H1 (cell line): ENCODE results near the gene NAV3. TPM values are rescaled to one million over a fixed set of nuclear protein-coding genes. Genes with fewer than 3 reads are reported as not detected.

Source experiments
- CTCF ChIA-PET: fragments of 300-600 bp; sonication (Branson Sonifier 250); formaldehyde crosslinking; loops from one replicate; lab custom pipeline; 2021; ENCODE audit not compliant: partially characterized antibody; lab: Charles Lee
- POLR2A ChIA-PET: fragments of 300-600 bp; sonication (Branson Sonifier 250); formaldehyde crosslinking; loops from one replicate; lab custom pipeline; 2021; ENCODE audit warnings: inconsistent platforms; ENCODE audit not compliant: partially characterized antibody; lab: Charles Lee
- DNase-seq, 2 experiments: peaks; one replicate each; pipeline versions ENCODE4 v3.0.0 to v3.0.0-alpha.2; 2010 to 2022; ENCODE audit warnings: low spot score in 2 of 2, low read depth in 1 of 2, mixed read lengths in 1 of 2
- FAIRE-seq: peaks from 2 replicates; lab custom pipeline; 2011; peaks lifted over from hg19 to GRCh38; lab: Jason Lieb, UNC
- H2AFZ ChIP-seq: 2 replicates; pipeline ENCODE4 v1.8.1; 2012; ENCODE audit warnings: low read length, inconsistent platforms
- H2AK5ac ChIP-seq: 2 replicates; pipeline ENCODE4 v1.6.1; 2013; ENCODE audit warnings: low read depth, low read length
- H2BK120ac ChIP-seq: replicated peaks from 2 replicates; pipeline ENCODE3; 2013; ENCODE audit warnings: low read depth, low read length, inconsistent platforms
- H2BK12ac ChIP-seq: 2 replicates; pipeline ENCODE4 v1.6.1; 2013; ENCODE audit warnings: low read depth, low read length
- H2BK15ac ChIP-seq: 2 replicates; pipeline ENCODE4 v1.6.1; 2013; ENCODE audit warnings: low read length
- H2BK20ac ChIP-seq: 2 replicates; pipeline ENCODE4 v1.6.1; 2013; ENCODE audit warnings: low read length
- H2BK5ac ChIP-seq: 2 replicates; pipeline ENCODE4 v1.6.1; 2013; ENCODE audit warnings: low read depth, low read length
- H3K14ac ChIP-seq: 2 replicates; pipeline ENCODE4 v1.6.1; 2013; ENCODE audit warnings: inconsistent platforms; ENCODE audit not compliant: insufficient read length
- H3K18ac ChIP-seq: 2 replicates; pipeline ENCODE4 v1.6.1; 2013; ENCODE audit warnings: low read length; ENCODE audit errors: extremely low read depth
- H3K23ac ChIP-seq: 2 replicates; pipeline ENCODE4 v1.6.1; 2013; ENCODE audit warnings: inconsistent platforms; ENCODE audit not compliant: insufficient read length
- H3K23me2 ChIP-seq: 2 replicates; pipeline ENCODE4 v1.6.1; 2013; ENCODE audit warnings: low read depth, low read length
- H3K27ac ChIP-seq: 2 replicates; pipeline ENCODE4 v1.6.1; 2011; ENCODE audit warnings: low read depth, low read length, inconsistent platforms
- H3K27me3 ChIP-seq, 4 experiments: replicated peaks in 1 of 4; 1 replicate in 1 of 4; 2 replicates in 3 of 4; pipeline versions ENCODE4 v1.6.1 to v1.8.1; 2011 to 2013; ENCODE audit warnings: low read length in 3 of 4, mild to moderate bottlenecking in 3 of 4, inconsistent platforms in 2 of 4, mixed read lengths in 2 of 4, moderate library complexity in 1 of 4; ENCODE audit not compliant: control insufficient read depth in 3 of 4, insufficient read depth in 3 of 4; ENCODE audit errors: extremely low read depth in 1 of 4
- H3K36me3 ChIP-seq, 4 experiments: 2 replicates each; pipeline versions ENCODE4 v1.6.1 to v1.8.1; 2011 to 2013; ENCODE audit warnings: mild to moderate bottlenecking in 4 of 4, low read length in 3 of 4, moderate library complexity in 2 of 4, control low read depth in 1 of 4, inconsistent platforms in 1 of 4; ENCODE audit not compliant: insufficient read depth in 4 of 4, control insufficient read depth in 2 of 4
- H3K4ac ChIP-seq: replicated peaks from 2 replicates; pipeline ENCODE3; 2013; ENCODE audit warnings: low read length, low read depth, mixed read lengths, inconsistent platforms; ENCODE audit not compliant: insufficient read length
- H3K4me1 ChIP-seq, 4 experiments: replicated peaks in 1 of 4; 1 replicate in 1 of 4; 2 replicates in 3 of 4; pipeline versions ENCODE4 v1.6.1 to v1.8.1; 2011 to 2013; ENCODE audit warnings: low read length in 3 of 4, inconsistent platforms in 2 of 4, mixed read lengths in 1 of 4; ENCODE audit not compliant: insufficient read depth in 4 of 4, control insufficient read depth in 3 of 4
- H3K4me2 ChIP-seq, 2 experiments: 2 replicates each; pipeline versions ENCODE4 v1.6.1 to v1.8.1; 2011 to 2013; ENCODE audit warnings: low read depth in 2 of 2, low read length in 2 of 2, control low read depth in 1 of 2, inconsistent platforms in 1 of 2, mild to moderate bottlenecking in 1 of 2; ENCODE audit not compliant: insufficient read depth in 1 of 2
- H3K4me3 ChIP-seq, 4 experiments: fragments of 200-600, 300-600 bp in 1 of 4; sonication (generic), shearing (Covaris generic), sonication (Bioruptor Twin) in 1 of 4; 2 replicates each; pipeline versions ENCODE4 v1.5.1 to v1.8.1; 2011 to 2016; ENCODE audit warnings: low read length in 4 of 4, low read depth in 3 of 4, control low read depth in 2 of 4, inconsistent platforms in 2 of 4, mild to moderate bottlenecking in 2 of 4, mixed read lengths in 1 of 4, moderate library complexity in 1 of 4; ENCODE audit not compliant: insufficient read depth in 2 of 4; ENCODE audit errors: extremely low read depth in 1 of 4
- H3K56ac ChIP-seq: replicated peaks from 2 replicates; pipeline ENCODE3; 2013; ENCODE audit warnings: low read depth, mild to moderate bottlenecking, mixed read lengths, low read length, inconsistent platforms; ENCODE audit not compliant: insufficient read length
- H3K79me1 ChIP-seq: 2 replicates; pipeline ENCODE4 v1.6.1; 2013; ENCODE audit warnings: low read depth, low read length, control low read depth
- H3K79me2 ChIP-seq, 2 experiments: 2 replicates each; pipeline versions ENCODE4 v1.6.1 to v1.8.1; 2012 to 2013; ENCODE audit warnings: low read length in 2 of 2, mild to moderate bottlenecking in 2 of 2, inconsistent platforms in 1 of 2; ENCODE audit not compliant: insufficient read depth in 2 of 2, control insufficient read depth in 1 of 2
- H3K9ac ChIP-seq, 4 experiments: replicated peaks in 1 of 4; 1 replicate in 1 of 4; 2 replicates in 3 of 4; pipeline versions ENCODE4 v1.6.1 to v1.8.1; 2011 to 2013; ENCODE audit warnings: low read depth in 3 of 4, low read length in 3 of 4, control low read depth in 2 of 4, mild to moderate bottlenecking in 2 of 4, moderate library complexity in 2 of 4, inconsistent platforms in 1 of 4; ENCODE audit errors: extremely low read depth in 1 of 4
- H3K9me3 ChIP-seq, 2 experiments: 2 replicates each; pipeline versions ENCODE4 v1.6.1 to v1.8.1; 2012 to 2013; ENCODE audit warnings: mild to moderate bottlenecking in 2 of 2, moderate library complexity in 2 of 2, control low read depth in 1 of 2, inconsistent platforms in 1 of 2, low read depth in 1 of 2, low read length in 1 of 2, mixed read lengths in 1 of 2; ENCODE audit not compliant: insufficient read depth in 2 of 2
- H4K20me1 ChIP-seq, 2 experiments: replicated peaks in 1 of 2; 2 replicates each; pipeline versions ENCODE3 to v1.8.1; 2011 to 2013; ENCODE audit warnings: inconsistent platforms in 2 of 2, low read length in 2 of 2, mild to moderate bottlenecking in 1 of 2; ENCODE audit not compliant: insufficient read depth in 2 of 2, control insufficient read depth in 1 of 2
- H4K5ac ChIP-seq: 2 replicates; pipeline ENCODE4 v1.6.1; 2013; ENCODE audit warnings: low read length, low read depth, mixed read lengths, inconsistent platforms; ENCODE audit not compliant: insufficient read length
- H4K8ac ChIP-seq: 2 replicates; pipeline ENCODE4 v1.8.0; 2013; ENCODE audit warnings: mild to moderate bottlenecking, moderate library complexity, low read length, inconsistent platforms; ENCODE audit not compliant: insufficient read depth; ENCODE audit errors: extremely low read depth
- H4K91ac ChIP-seq: replicated peaks from 2 replicates; pipeline ENCODE3; 2013; ENCODE audit warnings: low read length, mixed read lengths, inconsistent platforms; ENCODE audit not compliant: insufficient read length
- ATF2 ChIP-seq: IDR thresholded peaks from 2 replicates; pipeline ENCODE4 v1.6.1; 2012; ENCODE audit warnings: low read length, inconsistent platforms
- BACH1 ChIP-seq: IDR thresholded peaks from 2 replicates; pipeline ENCODE4 v1.6.1; 2012; ENCODE audit warnings: low read length, improper control_type of control experiment
- CREB1 ChIP-seq: IDR thresholded peaks from 2 replicates; pipeline ENCODE4 v1.6.1; 2012; ENCODE audit warnings: inconsistent platforms
- CTCF ChIP-seq, 3 experiments: IDR thresholded peaks; 1 replicate in 2 of 3; 2 replicates in 1 of 3; pipeline versions ENCODE4 v1.5.1 to v1.6.1; 2011; ENCODE audit warnings: low read length in 3 of 3, mild to moderate bottlenecking in 3 of 3, inconsistent platforms in 2 of 3, low read depth in 1 of 3, moderate library complexity in 1 of 3; ENCODE audit not compliant: insufficient read depth in 1 of 3; ENCODE audit errors: control extremely low read depth in 1 of 3
- EGR1 ChIP-seq: IDR thresholded peaks from 2 replicates; pipeline ENCODE4 v1.6.1; 2011; ENCODE audit warnings: low read depth, low read length, borderline replicate concordance
- EP300 ChIP-seq, 2 experiments: IDR thresholded peaks; 1 replicate in 1 of 2; 2 replicates in 1 of 2; pipeline ENCODE4 v1.6.1; 2011 to 2012; ENCODE audit warnings: low read depth in 2 of 2, low read length in 2 of 2, mild to moderate bottlenecking in 2 of 2, borderline replicate concordance in 1 of 2, inconsistent platforms in 1 of 2, moderate library complexity in 1 of 2
- HDAC2 ChIP-seq, 2 experiments: fragments of 300-600 bp in 1 of 2; sonication (generic) in 1 of 2; IDR thresholded peaks; 2 replicates each; pipeline ENCODE4 v1.6.1; 2011 to 2012; ENCODE audit warnings: low read depth in 2 of 2, low read length in 2 of 2, mild to moderate bottlenecking in 2 of 2, moderate library complexity in 2 of 2, borderline replicate concordance in 1 of 2, inconsistent platforms in 1 of 2
- KDM1A ChIP-seq: fragments of 200-600, 300-600 bp; sonication (generic); IDR thresholded peaks from 2 replicates; pipeline ENCODE4 v1.7.1; 2016; ENCODE audit warnings: mild to moderate bottlenecking, low read length, borderline replicate concordance
- SIX5 ChIP-seq: IDR thresholded peaks from 2 replicates; pipeline ENCODE4 v1.6.1; 2011; ENCODE audit warnings: mild to moderate bottlenecking, low read depth, low read length
- TAF1 ChIP-seq: IDR thresholded peaks from 2 replicates; pipeline ENCODE4 v1.6.1; 2011; ENCODE audit warnings: mild to moderate bottlenecking, low read depth, low read length
- WGBS, 2 experiments: shearing (Covaris generic) in 1 of 2; methylation state at CpG; one replicate each; pipeline versions ENCODE4 v1.1.6 to v1.1.7; 2013 to 2015; ENCODE audit warnings: low lambda C conversion rate in 2 of 2, mixed read lengths in 2 of 2, inconsistent platforms in 1 of 2, low coverage in 1 of 2, missing lambda C conversion rate in 1 of 2; ENCODE audit not compliant: insufficient replicate concordance in 2 of 2, insufficient coverage in 1 of 2, insufficient read length in 1 of 2; ENCODE audit errors: extremely low coverage in 1 of 2, missing lambda C conversion rate in 1 of 2; 5-methylcytosine and 5-hydroxymethylcytosine counted together
- polyA plus RNA-seq, 7 experiments: library from polyadenylated mRNA; depleted of rRNA in 3 of 7; stranded (reverse) in 5 of 7; unstranded in 2 of 7; fragments of >200 nt in 5 of 7; fragments of 200-250 nt in 2 of 7; gene quantifications; 1 replicate in 5 of 7; 2 replicates in 1 of 7; 4 replicates in 1 of 7; pipeline versions ENCODE4 v1.2.1 to v1.2.3, GENCODE V29; 2011 to 2013; ENCODE audit warnings: missing spikeins in 2 of 7, mixed read lengths in 2 of 7
- total RNA-seq: library from RNA; stranded (reverse); fragmentation: NEBNext Ultra II Directional; extraction: Animal tissue kit (Norgen Biotek cat#: 25700); gene quantifications from 2 replicates; pipeline ENCODE4 v1.2.1, GENCODE V29; 2021

Gene NAV3
- total and polyA plus RNA-seq, 2 of the 8 experiments (the other 6 are each of a cell fraction or from before 2014, with no cell fraction given): 0.47 to 5.0 TPM

DNA sequence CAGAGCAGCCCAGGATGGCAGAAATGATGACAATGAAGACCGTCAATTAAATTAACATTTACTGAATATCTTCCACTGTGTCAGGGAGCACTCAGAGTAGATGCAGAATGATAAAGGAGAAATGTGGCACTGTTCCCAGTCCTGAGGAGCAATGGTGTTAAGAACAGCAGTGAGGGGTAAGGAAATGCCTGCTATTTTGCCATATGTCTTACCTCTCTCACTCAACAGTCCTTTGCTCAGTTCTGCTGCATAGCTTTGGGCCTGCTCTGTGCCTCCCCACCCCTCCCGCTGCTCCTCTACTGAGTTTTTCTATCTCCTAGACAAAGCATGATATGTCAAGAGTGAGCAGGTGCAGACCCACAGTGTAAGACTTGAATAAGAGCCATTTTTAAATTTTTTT, 318.8 kb downstream of the NAV3 start:
- Histone ChIP-seq H2AFZ (no peak overlapping the region), H3K4me1 (peaks cover 0 to 3% (median 2%) of the 10 kb centered on the region in 4 experiments; a peak in 3 of 7 replicates), H3K27me3 (no peaks in the 10 kb centered on the region), H3K4me2 (no peak overlapping the region), H2BK12ac (no peak overlapping the region), H3K23me2 (no peaks in the 10 kb centered on the region), H3K4ac (no peak overlapping the region), H3K27ac (no peak overlapping the region), H4K5ac (no peak overlapping the region), H2BK15ac (no peak overlapping the region), H3K56ac (no peak overlapping the region), H4K91ac (no peak overlapping the region), H2BK120ac (no peak overlapping the region), H4K20me1 (no peaks in the 10 kb centered on the region), H3K36me3 (no peaks in the 10 kb centered on the region), H4K8ac (no peak overlapping the region), H3K9ac (no peak overlapping the region), H3K79me2 (no peaks in the 10 kb centered on the region), H2BK20ac (no peak overlapping the region), H3K14ac (no peak overlapping the region), H3K18ac (no peak overlapping the region), H3K79me1 (no peaks in the 10 kb centered on the region), H3K23ac (no peak overlapping the region), H3K9me3 (no peaks in the 10 kb centered on the region), H3K4me3 (no peak overlapping the region), H2AK5ac (no peak overlapping the region), H2BK5ac (no peak overlapping the region)
- DNase-seq: no peak
- CTCF ChIA-PET: no interaction called here
- POLR2A ChIA-PET: no interaction called here
- 93% methylated on average over 2 of the region's 2 CpGs; no CpG with 5 or more reads in 1 of the 2 experiments for WGBS, 2 experiments
- no peak for FAIRE-seq
- TF ChIP-seq HDAC2 (IDR thresholded peaks at IDR 0.05; ENCODE audit: borderline replicate concordance in 1 of 2, low read depth in 2 of 2, low read length in 2 of 2): no peak
- no peak for TF ChIP-seq CREB1
- no peak for TF ChIP-seq TAF1
- no peak for TF ChIP-seq EP300 (IDR thresholded peaks at IDR 0.05; ENCODE audit: borderline replicate concordance in 1 of 2, low read depth in 2 of 2, low read length in 2 of 2)
- TF ChIP-seq EGR1: no peak
- no peak for TF ChIP-seq BACH1
- no peak for TF ChIP-seq SIX5
- no peak for TF ChIP-seq ATF2
- TF ChIP-seq CTCF (IDR thresholded peaks at IDR 0.05; ENCODE audit: control extremely low read depth in 1 of 3, insufficient read depth in 1 of 3, low read depth in 1 of 3, low read length in 3 of 3): no peak
- TF ChIP-seq KDM1A: no peak
